GM19193 (cell line): ENCODE results near the gene GALNT9.

ENCODE experiments used
- POLR2A ChIP-seq: IDR thresholded peaks from 4 replicates; pipeline ENCODE4 v1.6.1; 2011; ENCODE audit not compliant: insufficient read depth, insufficient read length; ENCODE audit errors: extremely low read depth

GALNT9 gene

GRCh38 chr12:132159555-132160003 is 169.8 kb downstream of the GALNT9 start:
- TF ChIP-seq POLR2A: no peak

- no peak for TF ChIP-seq POLR2A
These were observed 170.5 kb downstream of the GALNT9 start for GRCh38 chr12:132158677-132159554.

DNA sequence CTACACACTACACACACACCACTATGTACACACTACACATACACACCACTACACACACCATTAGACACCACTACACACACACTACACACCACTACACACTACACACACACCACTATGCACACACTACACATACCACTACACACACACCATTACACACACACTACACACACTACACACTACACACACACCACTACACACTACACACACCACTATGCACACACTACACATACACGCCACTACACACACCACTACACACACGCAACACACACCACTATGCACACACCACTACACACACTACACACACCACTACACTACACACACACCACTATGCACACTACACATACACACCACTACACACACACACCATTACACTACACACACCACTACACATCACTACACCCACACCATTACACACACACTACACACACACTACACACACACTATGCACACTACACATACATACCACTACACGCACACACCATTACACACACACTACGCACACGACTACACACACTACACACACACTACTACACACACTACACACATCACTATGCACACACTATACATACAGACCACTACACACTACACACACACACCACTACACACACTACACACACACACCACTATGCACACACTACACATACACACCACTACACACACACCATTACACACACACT is 171.5 kb downstream of the GALNT9 start:
- no peak for TF ChIP-seq POLR2A

GRCh38 chr12:132156573-132157325 is 172.6 kb downstream of the GALNT9 start:
- no peak for TF ChIP-seq POLR2A

- no peak for TF ChIP-seq POLR2A
These were observed 173.4 kb downstream of the GALNT9 start for GRCh38 chr12:132155771-132156572.

DNA sequence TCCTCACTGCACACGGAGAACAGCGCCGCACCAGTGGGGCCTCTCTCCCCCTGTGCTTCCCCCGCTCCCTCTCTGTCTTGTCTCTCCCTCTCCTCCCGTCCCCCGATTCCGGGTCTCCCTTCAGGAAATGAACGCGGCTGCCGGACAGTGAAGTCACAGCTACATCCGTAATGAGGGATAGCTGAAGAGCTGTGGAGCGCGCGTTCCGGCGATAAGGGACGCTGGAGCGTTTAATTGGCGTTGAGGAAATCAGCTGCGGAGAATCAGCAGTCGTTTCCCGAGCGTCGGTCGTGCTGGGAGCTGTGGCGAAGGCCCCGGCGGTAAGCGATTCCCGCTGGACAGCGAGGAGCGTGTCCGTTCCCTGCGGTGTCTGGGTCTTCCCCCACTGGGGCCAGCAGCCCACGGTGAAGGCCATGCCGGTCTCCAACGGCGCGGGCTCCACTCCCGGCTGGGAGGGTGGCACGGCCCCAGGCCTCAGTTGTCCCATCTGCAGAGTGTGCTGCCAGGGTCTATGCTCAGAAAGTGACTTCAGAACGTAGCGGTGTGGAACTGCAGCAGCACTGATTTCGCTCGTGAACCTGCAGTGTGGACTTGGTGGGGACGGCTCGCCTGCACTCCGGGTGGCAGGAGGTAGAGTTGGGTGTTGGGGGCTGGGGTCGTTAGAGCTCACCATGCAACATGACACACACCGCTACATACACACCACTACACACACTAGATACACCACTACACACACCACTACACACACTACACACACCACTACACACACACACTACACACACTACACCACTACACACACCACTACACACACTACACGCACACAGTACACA is 174.2 kb downstream of the GALNT9 start:
- TF ChIP-seq POLR2A: no peak

GRCh38 chr12:132154341-132154761 is 175.0 kb downstream of the GALNT9 start:
- TF ChIP-seq POLR2A: no peak

DNA sequence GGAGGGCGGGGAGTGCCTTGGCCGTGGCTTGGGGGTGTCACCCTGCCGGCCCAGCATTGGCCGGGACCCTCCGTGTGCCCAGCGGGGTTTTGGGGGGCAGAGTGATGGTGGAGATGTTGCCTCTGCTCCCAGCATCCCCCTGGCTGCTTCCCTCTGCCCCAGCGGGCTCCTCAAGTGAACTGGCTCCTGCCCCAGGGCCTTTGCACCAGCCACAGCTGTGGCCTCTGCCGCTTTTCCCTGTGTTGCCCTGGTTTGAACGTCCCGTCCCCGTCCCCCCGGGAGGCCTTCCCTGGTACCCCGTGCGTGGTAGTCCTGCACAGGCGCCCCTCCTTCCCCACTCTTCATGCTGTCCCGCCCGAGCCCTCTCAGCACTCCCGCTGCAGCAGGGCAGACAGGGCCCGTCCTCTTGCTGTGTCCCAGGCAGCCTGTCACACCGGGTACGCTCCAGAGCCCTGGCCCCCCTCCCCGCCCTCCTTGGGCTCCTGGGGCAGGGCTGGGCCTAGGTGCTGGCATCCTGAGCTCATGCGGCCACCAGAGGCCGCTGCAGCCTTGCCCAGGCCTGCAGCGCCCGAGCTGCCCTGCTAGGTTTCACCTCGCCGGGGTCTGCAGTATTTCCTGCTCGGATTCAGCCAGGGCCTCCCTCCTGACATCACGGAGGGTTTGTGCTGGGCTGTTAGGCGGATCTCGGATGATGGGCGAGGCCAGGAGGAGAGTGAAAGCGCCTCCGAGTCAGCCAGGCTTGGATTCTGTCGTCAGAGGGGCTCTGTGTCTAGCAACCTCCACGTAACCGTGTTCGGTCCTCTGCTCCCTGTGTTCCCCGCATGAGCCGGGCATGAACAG is 175.7 kb downstream of the GALNT9 start:
- peak; percentile 28 for TF ChIP-seq POLR2A

DNA sequence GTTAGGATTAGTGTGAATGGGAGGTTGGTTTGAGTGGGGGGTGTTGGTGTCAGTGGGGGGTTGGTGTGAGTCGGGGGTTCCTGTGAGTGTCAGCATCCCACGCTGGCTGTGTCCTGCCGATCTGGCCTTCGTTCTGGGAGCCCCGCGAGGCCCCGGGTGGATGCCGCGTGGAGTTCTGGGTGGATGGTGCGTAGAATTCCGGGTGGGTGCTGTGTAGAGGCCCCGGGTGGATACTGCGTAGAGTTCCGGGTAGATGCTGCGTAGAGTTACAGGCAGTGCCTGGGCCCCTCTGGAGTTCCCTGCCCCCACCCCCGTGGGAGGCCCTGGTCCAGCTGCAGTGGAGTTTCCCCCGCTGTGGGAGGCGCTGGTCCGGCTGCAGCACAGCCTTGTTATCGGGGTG is 176.4 kb downstream of the GALNT9 start:
- no peak for TF ChIP-seq POLR2A

DNA sequence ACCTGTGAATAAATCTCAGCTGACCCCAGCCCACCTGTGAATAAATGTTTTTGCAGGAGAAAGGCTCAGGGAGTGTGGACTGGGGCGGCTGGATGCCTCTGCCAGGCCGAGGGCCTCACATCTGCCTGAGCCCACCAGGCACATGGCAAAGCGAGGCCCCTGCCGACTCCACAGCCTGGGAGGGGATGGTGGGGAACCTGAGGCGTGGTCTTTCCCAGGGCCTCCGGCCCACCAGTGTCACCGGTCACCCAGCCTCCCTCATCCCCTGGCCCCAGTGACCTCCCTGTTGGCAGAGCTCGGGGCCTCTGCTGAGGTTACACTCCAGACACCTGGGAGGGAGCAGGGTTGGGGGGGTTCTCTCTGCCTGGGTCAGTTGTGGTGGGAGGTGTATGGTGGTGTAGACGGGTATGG is 177.0 kb downstream of the GALNT9 start:
- no peak for TF ChIP-seq POLR2A

DNA sequence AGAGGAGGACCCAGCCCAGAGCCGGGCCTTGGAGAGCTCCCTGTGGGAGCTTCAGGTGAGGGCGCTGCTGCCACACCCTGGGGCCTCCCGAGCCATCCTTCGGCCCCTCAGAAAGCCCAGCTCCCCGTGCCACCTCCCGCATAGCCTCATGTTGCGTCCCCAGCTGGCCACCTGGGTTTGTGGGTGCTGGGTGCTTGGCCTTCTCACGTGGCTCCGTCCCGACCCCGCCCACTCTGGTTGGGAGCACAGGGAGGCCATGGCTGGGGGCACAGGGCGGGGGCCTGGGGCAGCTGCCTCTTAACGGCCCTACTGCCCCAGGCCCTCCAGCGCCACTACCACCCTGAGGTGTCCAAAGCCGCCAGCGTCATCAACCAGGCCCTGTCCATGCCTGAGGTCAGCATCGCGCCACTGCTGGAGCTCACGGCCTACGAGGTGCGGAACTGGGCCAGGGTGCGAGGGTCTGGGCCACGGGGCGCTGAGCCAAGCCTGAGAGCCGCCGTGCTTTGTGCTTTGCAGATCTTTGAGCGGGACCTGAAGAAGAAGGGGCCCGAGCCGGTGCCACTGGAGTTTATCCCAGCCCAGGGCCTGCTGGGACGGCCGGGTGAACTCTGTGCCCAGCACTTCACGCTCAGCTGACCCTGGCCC is 177.5 kb downstream of the GALNT9 start:
- TF ChIP-seq POLR2A: no peak

DNA sequence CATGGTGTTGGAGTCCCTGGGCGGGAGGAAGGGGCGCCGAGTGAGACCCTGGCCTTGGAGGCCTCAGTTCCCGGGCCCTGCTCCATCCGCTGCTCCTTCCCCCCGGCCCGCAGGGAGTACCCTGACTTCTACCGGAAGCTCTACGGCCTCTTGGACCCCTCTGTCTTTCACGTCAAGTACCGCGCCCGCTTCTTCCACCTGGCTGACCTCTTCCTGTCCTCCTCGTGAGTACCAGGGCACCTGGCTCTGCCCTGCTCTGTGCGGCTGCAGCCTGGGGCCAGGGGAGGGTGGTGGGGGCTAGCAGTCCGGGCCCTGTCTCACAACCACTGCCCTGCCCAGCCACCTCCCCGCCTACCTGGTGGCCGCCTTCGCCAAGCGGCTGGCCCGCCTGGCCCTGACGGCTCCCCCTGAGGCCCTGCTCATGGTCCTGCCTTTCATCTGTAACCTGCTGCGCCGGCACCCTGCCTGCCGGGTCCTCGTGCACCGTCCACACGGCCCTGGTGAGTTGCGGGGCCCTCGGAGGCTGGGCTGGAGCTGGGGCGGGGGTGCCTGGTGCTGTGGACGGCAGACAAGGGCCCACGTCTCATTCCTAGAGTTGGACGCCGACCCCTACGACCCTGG is 178.1 kb downstream of the GALNT9 start:
- TF ChIP-seq POLR2A: no peak
